ENCODE measurements around the gene XIRP2.

Gene XIRP2

GRCh38 chr2:166888180-166888579 is at the start of gene XIRP2:
Gene XIRP2, plus strand, starts transcription at chr2:166888480. Its CDS starts 15,003 bp downstream, at chr2:166903483.
- DNase-seq, result no peak

- no peak for DNase-seq
These were observed 47.1 kb upstream of the XIRP2 start for GRCh38 chr2:166841152-166841551.

GRCh38 chr2:166841679-166842078 is 46.6 kb upstream of the XIRP2 start:
- no peak for DNase-seq

- no peak for DNase-seq
These were observed 44.2 kb upstream of the XIRP2 start for GRCh38 chr2:166844111-166844510.

- DNase-seq, result no peak
These were observed 25.7 kb upstream of the XIRP2 start for GRCh38 chr2:166862468-166863132.

- DNase-seq, result no peak
These were observed 20.3 kb upstream of the XIRP2 start for GRCh38 chr2:166867874-166868514.

GRCh38 chr2:166870346-166870745 is 17.9 kb upstream of the XIRP2 start:
- DNase-seq, result no peak

- no peak for DNase-seq
These were observed 7.1 kb upstream of the XIRP2 start for GRCh38 chr2:166881177-166881576.

GRCh38 chr2:166882851-166883250 is 5.4 kb upstream of the XIRP2 start:
- no peak for DNase-seq

GRCh38 chr2:166891727-166892126 is 3.4 kb downstream of the XIRP2 start:
- DNase-seq, result no peak

GRCh38 chr2:166892397-166892796 is 4.1 kb downstream of the XIRP2 start:
- no peak for DNase-seq

GRCh38 chr2:166895243-166895642 is 7.0 kb downstream of the XIRP2 start:
- DNase-seq, result no peak

GRCh38 chr2:166897666-166898065 is 9.4 kb downstream of the XIRP2 start:
- no peak for DNase-seq

- no peak for DNase-seq
These were observed 11.4 kb downstream of the XIRP2 start for GRCh38 chr2:166899676-166900075.

- DNase-seq, result no peak
These were observed 12.4 kb downstream of the XIRP2 start for GRCh38 chr2:166900700-166901099.

- no peak for DNase-seq
These were observed 13.1 kb downstream of the XIRP2 start for GRCh38 chr2:166901336-166901735.

GRCh38 chr2:166916987-166917386 is 28.7 kb downstream of the XIRP2 start:
- no peak for DNase-seq

- DNase-seq, result no peak
These were observed 29.1 kb downstream of the XIRP2 start for GRCh38 chr2:166917415-166917814.

GRCh38 chr2:166921261-166921896 is 33.1 kb downstream of the XIRP2 start:
- DNase-seq, result no peak

- no peak for DNase-seq
These were observed 36.7 kb downstream of the XIRP2 start for GRCh38 chr2:166924967-166925366.

GRCh38 chr2:166926657-166927056 is 38.4 kb downstream of the XIRP2 start:
- no peak for DNase-seq

GRCh38 chr2:166932032-166932431 is 43.8 kb downstream of the XIRP2 start:
- no peak for DNase-seq

GRCh38 chr2:166934817-166935216 is 46.5 kb downstream of the XIRP2 start:
- DNase-seq, result no peak

- no peak for DNase-seq
These were observed 54.1 kb downstream of the XIRP2 start for GRCh38 chr2:166942377-166942776.
